Medulla oblongata (tissue), 1 donor: ENCODE measurements around the gene NSD2.
A peak's percentile ranks its signal among the peaks of the same experiment; 100 is the strongest.
"Not testable (repeated sequence)": the region's sequence is repeated elsewhere in the genome, so short reads cannot be mapped to it uniquely, and the experiment has no call there.

Source experiments
- DNase-seq: peaks from one replicate; pipeline ENCODE4 v3.0.0-alpha.2; 2015; ENCODE audit errors: extremely low spot score

NSD2 gene

GRCh38 chr4:1842339-1842895 is 28.8 kb upstream of the NSD2 start:
- no peak for DNase-seq

DNA sequence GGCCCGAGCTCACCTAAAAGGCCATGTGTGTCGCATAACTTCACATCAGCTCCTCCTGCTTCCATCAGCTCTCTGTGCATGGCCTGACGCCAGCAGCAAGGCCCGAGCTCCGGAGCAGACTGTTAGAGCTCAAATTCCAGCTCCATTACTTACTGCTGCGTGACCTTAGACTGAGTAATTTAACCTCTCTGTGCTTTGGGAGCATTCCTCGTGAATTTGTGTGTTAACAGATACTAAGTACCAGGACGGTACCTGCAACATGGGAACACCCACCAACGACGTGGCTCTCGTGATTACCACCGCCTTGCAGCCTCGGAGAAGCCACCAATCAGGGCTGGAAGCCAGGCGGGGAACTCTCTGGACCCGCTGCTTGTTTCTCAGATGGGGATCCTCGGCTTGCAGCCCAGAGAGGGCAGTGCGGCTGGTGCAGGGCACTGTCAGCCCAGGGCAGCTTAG is 28.2 kb upstream of the NSD2 start:
- no peak for DNase-seq

DNA sequence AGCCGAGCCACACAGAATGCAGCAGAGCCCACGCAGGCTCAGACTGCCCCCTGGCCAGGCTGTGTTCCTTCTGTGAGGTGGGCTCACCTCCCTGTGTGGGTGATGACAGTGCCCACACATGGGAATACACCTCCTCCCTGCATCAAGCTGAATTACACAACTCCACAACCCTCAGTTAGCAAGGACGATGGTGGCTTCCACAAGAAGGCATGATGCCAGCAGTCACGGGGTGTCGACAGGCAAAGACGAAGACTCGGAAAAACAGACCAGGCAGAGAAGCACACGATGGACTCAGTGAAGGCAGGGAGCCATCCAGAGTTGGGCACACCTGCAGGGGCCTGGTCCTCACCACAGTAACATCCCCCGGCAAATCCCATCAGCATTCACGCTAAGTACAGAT is 27.3 kb upstream of the NSD2 start:
- peak; percentile 48 for DNase-seq

- DNase-seq, result not testable (repeated sequence)
These were observed 26.6 kb upstream of the NSD2 start for GRCh38 chr4:1844618-1845017.

DNA sequence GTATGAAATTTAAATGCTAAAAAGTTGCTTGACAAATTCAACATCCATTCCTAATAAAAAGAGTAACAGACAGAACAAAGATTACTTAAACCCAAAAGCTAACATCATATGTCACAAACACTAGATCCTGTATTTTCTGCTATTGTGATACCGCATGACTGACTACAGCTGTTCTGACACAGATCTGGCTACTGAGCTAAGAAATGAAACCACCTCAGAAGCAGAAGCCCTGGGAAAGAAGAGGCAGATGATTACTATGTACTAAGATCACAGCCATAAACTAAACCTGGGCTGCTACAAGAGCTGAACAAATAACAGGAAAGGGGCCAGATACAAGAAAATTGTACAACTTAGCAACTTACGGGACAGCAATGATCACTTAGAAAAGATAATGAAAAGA is 24.6 kb upstream of the NSD2 start:
- no peak for DNase-seq

GRCh38 chr4:1850276-1850675 is 20.9 kb upstream of the NSD2 start:
- DNase-seq, result no peak

DNA sequence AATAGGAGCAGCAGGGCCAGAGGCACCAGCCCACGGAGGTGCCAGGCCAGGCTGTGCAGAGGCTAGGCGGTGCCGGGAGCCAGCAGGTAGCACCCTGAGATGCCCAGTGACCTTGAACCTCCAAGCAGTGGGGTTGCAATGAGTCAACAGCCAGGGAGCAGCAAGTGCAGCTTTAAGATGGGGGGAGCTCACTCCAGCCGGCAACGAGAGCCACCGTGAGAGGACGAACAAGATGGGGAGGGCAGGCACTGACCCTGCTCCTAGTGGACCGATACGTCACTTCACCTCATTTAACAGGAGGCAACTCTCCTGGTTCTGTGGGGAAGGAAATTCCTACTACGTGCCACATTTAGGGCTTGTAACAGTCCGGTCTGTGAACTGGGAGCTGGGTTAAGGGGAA is 20.0 kb upstream of the NSD2 start:
- DNase-seq, result no peak

GRCh38 chr4:1851575-1852410 is 19.4 kb upstream of the NSD2 start:
- no peak for DNase-seq

DNA sequence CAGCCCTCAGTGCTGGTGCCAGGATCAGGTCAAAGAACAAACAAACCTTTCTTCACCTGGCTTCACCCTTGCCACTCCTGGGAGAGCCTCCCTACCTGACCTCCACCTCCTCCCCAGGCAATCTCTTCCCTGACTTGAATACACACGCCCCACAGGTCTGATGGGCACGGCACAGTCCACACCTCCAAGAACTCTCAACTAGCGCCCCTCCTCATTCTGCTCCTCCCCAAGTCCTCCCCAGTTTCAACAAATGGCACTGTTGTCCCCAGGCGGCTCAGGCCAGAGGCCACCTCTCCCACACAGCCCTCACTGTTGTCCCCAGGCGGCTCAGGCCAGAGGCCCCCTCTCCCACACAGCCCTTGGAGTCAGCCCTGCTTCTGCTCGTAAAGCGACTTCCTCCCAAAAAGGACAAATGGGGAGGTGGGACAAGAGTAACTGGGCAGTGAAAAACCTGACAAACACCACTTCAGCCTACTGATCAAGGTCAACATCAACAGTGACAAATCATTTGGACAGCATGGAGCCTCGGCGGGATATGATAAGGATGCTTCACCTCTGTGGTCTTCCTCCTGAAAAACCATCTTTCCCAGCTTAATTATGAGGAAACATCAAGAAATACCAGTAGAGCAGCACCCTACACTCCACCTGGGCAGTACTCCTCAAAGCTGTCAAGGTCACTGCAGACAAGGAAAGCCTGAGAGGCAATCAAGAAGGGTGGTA is 18.1 kb upstream of the NSD2 start:
- no peak for DNase-seq

DNA sequence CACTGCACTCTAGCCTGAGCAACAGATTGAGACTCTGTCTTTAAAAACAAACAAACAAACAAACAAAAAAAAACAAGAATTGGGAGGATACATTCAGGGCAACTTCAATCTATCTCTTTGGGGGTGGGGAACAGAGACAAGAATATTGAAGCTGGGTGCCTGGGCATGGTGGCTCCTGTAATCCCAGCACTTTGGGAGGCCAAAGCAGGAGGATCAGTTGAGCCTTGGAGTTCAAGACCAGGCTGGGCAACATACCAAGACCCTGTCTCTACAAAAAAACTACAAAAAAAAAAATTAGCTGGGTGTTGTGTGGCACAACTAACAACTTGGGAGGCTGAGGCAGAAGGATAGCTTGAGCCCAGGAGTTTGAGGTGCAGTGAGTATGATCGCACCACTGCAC is 16.4 kb upstream of the NSD2 start:
- DNase-seq, result no peak

- DNase-seq, result no peak
These were observed 15.7 kb upstream of the NSD2 start for GRCh38 chr4:1855333-1856070.

- DNase-seq, result peak; percentile 96
These were observed 14.9 kb upstream of the NSD2 start, which contains the start of gene LETM1 for GRCh38 chr4:1856071-1856942. LETM1 (minus strand) TSS chr4:1856156; CDS start chr4:1855950, 206 bp downstream.

DNA sequence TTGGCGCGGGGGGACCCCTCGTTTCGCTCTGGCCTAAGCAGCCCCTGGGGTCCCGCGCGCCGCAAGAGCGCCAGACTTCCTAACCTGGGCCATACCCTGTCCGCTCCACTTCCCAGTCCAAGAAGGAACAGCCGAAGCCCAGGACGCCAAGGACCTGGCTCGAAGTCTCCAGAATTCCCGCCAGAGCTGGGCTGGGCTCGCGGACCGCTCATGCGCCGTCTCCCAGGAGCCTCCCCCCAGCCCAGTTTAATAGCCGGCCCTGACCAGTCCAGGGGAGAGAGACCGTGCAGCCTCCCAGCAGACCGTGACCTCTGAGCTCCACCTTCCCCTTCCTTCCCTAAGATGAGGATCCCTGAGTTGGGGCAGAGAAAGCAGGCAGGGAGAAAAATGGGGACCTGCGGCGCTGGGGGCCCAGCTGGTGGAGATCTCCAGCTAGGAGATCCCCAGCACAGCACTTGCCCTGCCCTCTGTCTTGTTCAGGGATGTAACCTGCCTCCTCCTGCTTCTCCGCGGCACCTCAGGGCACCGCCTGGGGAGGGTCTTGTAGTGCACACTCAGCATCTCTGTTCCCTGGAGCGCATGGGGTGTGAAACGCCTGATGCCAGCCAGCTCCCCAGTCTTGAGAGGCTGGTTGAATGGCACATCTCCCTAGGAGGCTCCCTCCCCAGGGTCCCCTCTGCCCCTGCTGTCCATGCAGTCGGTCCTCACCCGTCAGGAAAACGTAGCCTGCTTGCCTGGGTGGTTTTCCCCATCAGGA is 14.1 kb upstream of the NSD2 start:
- DNase-seq, result peak; percentile 59

DNA sequence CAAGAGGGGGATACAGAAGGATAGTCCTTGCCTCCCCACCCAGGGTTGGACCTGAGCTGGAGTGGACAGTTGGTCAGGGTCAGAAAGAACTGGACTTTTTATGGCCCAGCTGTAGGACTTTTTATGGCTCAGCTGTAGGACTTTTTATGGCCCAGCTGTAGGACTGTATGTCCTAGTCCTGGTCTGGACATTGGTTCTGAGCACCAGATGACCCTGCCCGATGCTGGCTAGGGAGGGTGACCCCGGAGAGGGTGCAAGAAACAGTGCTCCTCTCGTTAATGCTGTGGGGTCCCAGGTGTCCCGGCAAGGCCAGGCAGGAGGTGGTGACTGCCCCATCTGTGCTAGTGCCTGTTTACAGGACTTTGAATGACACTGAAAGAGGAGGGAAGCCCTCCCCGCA is 13.3 kb upstream of the NSD2 start:
- DNase-seq, result no peak

DNA sequence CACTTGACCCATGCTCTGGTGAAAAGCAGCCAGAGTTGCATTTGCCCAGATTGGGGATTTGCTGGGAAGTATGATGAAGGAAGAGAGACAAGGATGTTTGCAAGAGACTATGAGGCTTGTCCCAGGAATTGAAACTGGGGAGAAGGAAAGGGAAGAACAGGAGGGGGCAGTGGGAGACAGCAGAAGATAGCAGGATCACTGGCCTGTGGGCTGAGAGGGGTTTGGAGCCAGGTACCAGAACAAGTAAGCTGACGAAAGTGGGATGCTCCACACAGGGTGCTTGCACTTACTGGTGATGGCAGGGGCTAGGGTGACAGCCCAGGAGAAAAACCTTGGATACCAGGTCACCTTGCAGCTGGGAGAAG is 11.8 kb upstream of the NSD2 start:
- DNase-seq, result no peak

GRCh38 chr4:1862055-1862911 is 8.9 kb upstream of the NSD2 start:
- DNase-seq, result no peak

DNA sequence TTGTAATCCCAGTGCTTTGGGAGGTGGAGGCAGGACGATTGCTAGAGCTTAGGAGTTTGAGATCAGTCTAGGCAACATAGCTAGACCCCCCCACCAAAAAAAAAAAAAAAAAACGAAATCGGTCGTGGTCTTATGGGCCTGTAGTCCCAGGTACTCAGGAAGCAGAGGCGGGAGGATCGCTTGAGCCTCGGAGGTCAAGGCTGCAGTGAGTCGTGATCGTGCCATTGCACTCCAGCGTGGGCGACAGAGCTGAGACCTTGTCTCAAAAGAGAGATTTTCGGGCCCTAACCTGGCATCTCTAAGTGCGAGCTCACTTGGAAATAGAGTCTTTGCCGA is 8.3 kb upstream of the NSD2 start:
- DNase-seq, result no peak

GRCh38 chr4:1863297-1864033 is 7.7 kb upstream of the NSD2 start:
- no peak for DNase-seq
